ENCODE results near the gene CHRNA5.

Gene CHRNA5

GRCh38 chr15:78629031-78629715 is 63.9 kb downstream of the CHRNA5 start:
- no peak overlapping the region for H3K4me3 ChIP-seq (ENCODE audit: extremely low read depth, insufficient read depth, low read length, poor library complexity, severe bottlenecking)
- 94 to 96% methylated on average over 24 to 29 of the region's 29 CpGs for WGBS, 2 experiments (ENCODE audit: insufficient coverage in 2 of 2)
- no peak overlapping the region for H3K27ac ChIP-seq (ENCODE audit: low read depth, low read length, severe bottlenecking)
- H3K36me3 ChIP-seq (ENCODE audit: control insufficient read depth, insufficient read depth, low read length) = no peaks in the 10 kb centered on the region
- no peaks in the 10 kb centered on the region for H3K4me1 ChIP-seq (ENCODE audit: control insufficient read depth, insufficient read depth, low read length, poor library complexity, severe bottlenecking)
- peaks cover 8% of the 10 kb centered on the region for H3K9me3 ChIP-seq (ENCODE audit: control insufficient read depth, low read length)

GRCh38 chr15:78629716-78630065 is 64.4 kb downstream of the CHRNA5 start:
- no peak overlapping the region for H3K27ac ChIP-seq (ENCODE audit: low read depth, low read length, severe bottlenecking)
- no peak overlapping the region for H3K4me3 ChIP-seq (ENCODE audit: extremely low read depth, insufficient read depth, low read length, poor library complexity, severe bottlenecking)
- peaks cover 8% of the 10 kb centered on the region for H3K9me3 ChIP-seq (ENCODE audit: control insufficient read depth, low read length)
- no peaks in the 10 kb centered on the region for H3K4me1 ChIP-seq (ENCODE audit: control insufficient read depth, insufficient read depth, low read length, poor library complexity, severe bottlenecking)
- WGBS, 2 experiments (ENCODE audit: insufficient coverage in 2 of 2) = 89 to 91% methylated on average over 11 to 12 of the region's 12 CpGs
- no peaks in the 10 kb centered on the region for H3K36me3 ChIP-seq (ENCODE audit: control insufficient read depth, insufficient read depth, low read length)

DNA sequence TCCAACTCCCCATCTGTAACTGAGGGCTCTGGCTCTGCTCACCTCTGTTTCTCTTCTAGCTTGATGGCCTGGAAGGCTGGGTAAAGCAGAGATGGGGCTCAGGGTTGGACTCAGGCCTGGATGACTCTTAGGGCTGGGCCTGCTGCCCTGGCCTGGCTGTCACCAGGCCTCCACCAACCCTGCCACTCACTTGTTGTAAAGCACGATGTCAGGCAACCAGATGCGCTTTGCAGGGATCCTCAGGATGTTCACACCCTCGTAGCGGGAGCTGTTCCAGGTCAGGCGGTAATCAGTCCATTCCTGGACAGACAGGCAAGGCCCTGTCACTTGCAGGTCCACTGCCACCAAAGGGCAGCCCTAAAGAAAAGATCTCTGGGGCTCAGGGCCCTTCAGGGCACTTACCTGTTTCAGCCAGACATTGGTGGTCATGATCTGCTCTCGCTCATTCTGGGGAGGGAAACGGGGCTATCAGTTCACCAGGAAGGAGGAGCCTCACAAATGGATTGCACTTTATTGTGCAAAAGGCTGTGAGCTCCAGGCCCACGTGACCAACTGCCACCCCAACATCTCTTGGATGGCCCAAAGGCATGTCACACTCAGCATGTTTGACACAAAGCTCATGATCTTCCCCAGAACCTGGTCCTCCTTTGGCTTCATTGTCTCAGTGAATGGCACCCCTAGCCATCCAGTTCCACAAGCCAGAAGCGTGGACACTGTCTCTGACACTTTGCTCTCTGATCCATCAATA is 65.7 kb downstream of the CHRNA5 start:
- H3K4me1 ChIP-seq (ENCODE audit: control insufficient read depth, insufficient read depth, low read length, poor library complexity, severe bottlenecking) = no peaks in the 10 kb centered on the region
- 78 to 87% methylated on average over 8 to 9 of the region's 9 CpGs for WGBS, 2 experiments (ENCODE audit: insufficient coverage in 2 of 2)
- H3K4me3 ChIP-seq (ENCODE audit: extremely low read depth, insufficient read depth, low read length, poor library complexity, severe bottlenecking) = no peak overlapping the region
- peaks cover 8% of the 10 kb centered on the region for H3K9me3 ChIP-seq (ENCODE audit: control insufficient read depth, low read length)
- no peak overlapping the region for H3K27ac ChIP-seq (ENCODE audit: low read depth, low read length, severe bottlenecking)
- no peaks in the 10 kb centered on the region for H3K36me3 ChIP-seq (ENCODE audit: control insufficient read depth, insufficient read depth, low read length)

GRCh38 chr15:78633348-78633747 is 68.0 kb downstream of the CHRNA5 start:
- H3K4me1 ChIP-seq (ENCODE audit: control insufficient read depth, insufficient read depth, low read length, poor library complexity, severe bottlenecking) = no peaks in the 10 kb centered on the region
- H3K27ac ChIP-seq (ENCODE audit: low read depth, low read length, severe bottlenecking) = no peak overlapping the region
- H3K36me3 ChIP-seq (ENCODE audit: control insufficient read depth, insufficient read depth, low read length) = no peaks in the 10 kb centered on the region
- H3K9me3 ChIP-seq (ENCODE audit: control insufficient read depth, low read length) = peaks cover 8% of the 10 kb centered on the region
- whole genome bisulfite sequencing, 2 experiments (ENCODE audit: insufficient coverage in 2 of 2) = 100% methylated on average over 1 of the region's 2 CpGs; no CpG with 5 or more reads in 1 of the 2 experiments
- H3K4me3 ChIP-seq (ENCODE audit: extremely low read depth, insufficient read depth, low read length, poor library complexity, severe bottlenecking) = no peak overlapping the region

DNA sequence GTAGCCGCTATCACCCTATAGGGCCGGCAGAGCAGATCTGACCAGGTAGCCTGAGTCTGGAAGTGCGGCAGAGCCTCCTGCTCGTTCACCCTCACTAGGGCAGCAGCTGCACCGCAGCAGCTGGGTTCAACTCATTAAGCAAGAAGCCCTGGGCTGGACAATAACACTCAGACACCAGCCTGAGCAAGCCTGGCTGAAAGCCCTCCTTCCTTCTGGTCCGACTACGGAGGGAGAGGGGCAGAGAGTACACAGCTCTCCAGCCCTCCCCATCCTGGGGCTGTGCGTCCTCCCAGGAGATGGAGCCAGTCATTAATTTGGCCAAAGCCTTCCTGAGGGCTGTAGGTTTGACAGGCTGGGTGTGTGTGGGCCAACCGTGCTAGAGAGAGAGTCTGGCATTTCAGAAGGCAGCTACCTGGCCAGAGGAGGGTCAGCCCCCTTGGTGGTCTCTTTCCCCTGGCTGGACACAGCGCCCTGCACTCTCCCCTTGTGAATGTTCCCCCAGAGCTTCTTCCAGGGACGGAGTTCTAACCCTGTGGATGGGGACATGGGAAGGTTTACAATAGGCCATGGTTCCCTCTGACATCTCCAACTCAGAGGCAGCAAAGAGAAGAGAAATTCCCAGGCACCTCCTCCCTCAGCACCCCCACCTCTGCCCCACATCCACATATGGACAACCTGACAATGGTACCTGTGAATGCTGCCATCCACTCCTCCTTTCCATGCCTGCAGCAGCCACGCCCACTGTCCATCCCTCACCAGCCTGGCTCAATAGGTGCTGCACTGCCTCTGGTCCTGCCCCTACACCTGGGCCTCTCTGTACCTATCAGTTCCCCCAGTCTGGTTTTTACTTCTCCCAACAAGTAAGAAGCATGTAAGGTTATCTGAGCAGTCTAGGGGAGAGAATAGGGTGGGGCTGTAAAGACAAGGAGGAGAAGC is 69.2 kb downstream of the CHRNA5 start:
- Histone ChIP-seq H3K36me3 (ENCODE audit: control insufficient read depth, insufficient read depth, low read length) (no peaks in the 10 kb centered on the region), H3K27ac (ENCODE audit: low read depth, low read length, severe bottlenecking) (no peak overlapping the region), H3K4me3 (ENCODE audit: extremely low read depth, insufficient read depth, low read length, poor library complexity, severe bottlenecking) (no peak overlapping the region), H3K9me3 (ENCODE audit: control insufficient read depth, low read length) (peaks cover 8% of the 10 kb centered on the region), H3K4me1 (ENCODE audit: control insufficient read depth, insufficient read depth, low read length, poor library complexity, severe bottlenecking) (no peaks in the 10 kb centered on the region)
- WGBS, 2 experiments (ENCODE audit: insufficient coverage in 2 of 2) = 86 to 95% methylated on average over 8 to 9 of the region's 12 CpGs

DNA sequence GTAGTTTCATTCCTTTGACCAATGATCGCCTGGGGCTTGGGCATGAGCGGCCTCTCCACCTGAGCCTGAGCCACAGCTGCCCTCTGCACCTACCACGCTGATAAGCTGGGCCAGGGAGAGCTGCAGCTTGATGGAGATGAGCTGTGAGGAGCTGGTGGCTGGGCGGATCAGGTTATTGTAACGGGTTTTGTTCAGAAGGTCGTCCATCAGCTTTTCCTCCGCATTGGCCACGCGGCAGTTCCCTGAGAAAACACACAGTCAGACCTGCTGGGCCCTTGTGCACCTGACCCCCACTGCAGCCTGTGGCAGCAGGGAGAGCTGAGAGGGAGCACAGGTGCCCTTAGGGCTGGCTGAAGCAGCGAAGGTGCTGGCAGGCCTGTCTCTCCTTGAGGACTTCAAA is 70.0 kb downstream of the CHRNA5 start:
- Histone ChIP-seq H3K36me3 (ENCODE audit: control insufficient read depth, insufficient read depth, low read length) (no peaks in the 10 kb centered on the region), H3K27ac (ENCODE audit: low read depth, low read length, severe bottlenecking) (no peak overlapping the region), H3K9me3 (ENCODE audit: control insufficient read depth, low read length) (peaks cover 8% of the 10 kb centered on the region), H3K4me1 (ENCODE audit: control insufficient read depth, insufficient read depth, low read length, poor library complexity, severe bottlenecking) (no peaks in the 10 kb centered on the region), H3K4me3 (ENCODE audit: extremely low read depth, insufficient read depth, low read length, poor library complexity, severe bottlenecking) (no peak overlapping the region)
- WGBS, 2 experiments (ENCODE audit: insufficient coverage in 2 of 2) = 86 to 88% methylated on average over 9 to 10 of the region's 10 CpGs

DNA sequence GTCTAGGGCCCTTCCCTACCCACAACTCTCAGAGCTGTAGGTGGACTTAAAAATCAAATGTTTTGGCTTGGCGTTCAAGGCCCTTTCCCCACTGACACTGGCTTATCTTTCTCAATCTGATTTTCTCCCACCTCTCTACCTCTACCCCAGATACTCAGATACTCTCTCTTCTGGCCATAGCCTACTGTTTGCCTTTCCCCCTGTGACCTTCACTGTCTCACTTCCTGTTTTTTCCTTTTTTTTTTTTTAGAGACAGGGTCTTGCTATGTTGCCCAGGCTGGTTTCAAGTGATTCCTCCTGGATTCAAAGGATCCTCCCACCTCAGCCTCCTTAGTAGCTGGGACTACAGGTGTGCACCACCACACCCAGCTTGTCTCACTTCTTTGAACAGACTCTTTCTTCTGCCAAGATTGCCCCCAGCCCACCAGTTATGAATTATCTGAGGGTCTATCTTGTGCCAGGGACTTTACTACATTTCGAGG is 71.1 kb downstream of the CHRNA5 start:
- 66 to 89% methylated on average over 2 of the region's 2 CpGs for WGBS, 2 experiments (ENCODE audit: insufficient coverage in 2 of 2)
- H3K4me3 ChIP-seq (ENCODE audit: extremely low read depth, insufficient read depth, low read length, poor library complexity, severe bottlenecking) = no peak overlapping the region
- peaks cover 8% of the 10 kb centered on the region for H3K9me3 ChIP-seq (ENCODE audit: control insufficient read depth, low read length)
- no peaks in the 10 kb centered on the region for H3K36me3 ChIP-seq (ENCODE audit: control insufficient read depth, insufficient read depth, low read length)
- no peak overlapping the region for H3K27ac ChIP-seq (ENCODE audit: low read depth, low read length, severe bottlenecking)
- peaks cover 4% of the 10 kb centered on the region for H3K4me1 ChIP-seq (ENCODE audit: control insufficient read depth, insufficient read depth, low read length, poor library complexity, severe bottlenecking)

GRCh38 chr15:78637776-78638435 is 72.6 kb downstream of the CHRNA5 start:
- Histone ChIP-seq H3K27ac (ENCODE audit: low read depth, low read length, severe bottlenecking) (no peak overlapping the region), H3K36me3 (ENCODE audit: control insufficient read depth, insufficient read depth, low read length) (no peaks in the 10 kb centered on the region)
- WGBS, 2 experiments (ENCODE audit: insufficient coverage in 2 of 2) = 72 to 73% methylated on average over 2 to 3 of the region's 4 CpGs

DNA sequence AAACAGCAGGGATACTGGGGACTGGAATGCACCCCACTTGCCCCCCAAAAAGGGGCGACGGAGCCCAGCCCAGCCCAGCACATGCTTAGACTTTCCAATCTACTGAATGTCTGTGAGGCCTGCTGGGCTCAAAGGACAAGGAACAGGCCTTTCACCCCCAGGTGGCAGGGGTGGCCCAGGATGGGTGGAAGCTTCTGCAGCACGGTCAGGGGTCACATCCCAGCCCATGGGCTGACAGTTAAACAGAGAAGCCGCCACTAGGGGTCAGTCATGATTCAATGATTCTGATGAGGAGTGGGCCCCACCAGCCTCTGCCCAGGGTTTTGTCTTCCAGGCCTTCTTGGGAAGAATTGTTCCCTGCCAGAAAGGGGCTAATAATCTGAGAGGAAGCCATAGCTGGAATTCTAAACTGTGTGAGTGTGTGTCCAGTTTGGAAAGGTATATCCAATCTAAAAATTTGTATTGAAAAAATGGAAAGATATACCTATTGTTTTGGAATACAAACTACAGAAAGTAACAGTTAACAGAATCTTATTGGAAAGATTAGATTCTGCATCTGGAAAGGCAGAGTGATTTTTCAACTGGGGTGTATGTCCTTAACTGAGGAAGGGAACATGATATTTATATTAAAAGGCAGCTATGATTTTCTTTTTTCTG is 73.5 kb downstream of the CHRNA5 start:
- no peaks in the 10 kb centered on the region for H3K36me3 ChIP-seq (ENCODE audit: control insufficient read depth, insufficient read depth, low read length)
- no peaks in the 10 kb centered on the region for H3K9me3 ChIP-seq (ENCODE audit: control insufficient read depth, low read length)
- peaks cover 4% of the 10 kb centered on the region for H3K4me1 ChIP-seq (ENCODE audit: control insufficient read depth, insufficient read depth, low read length, poor library complexity, severe bottlenecking)
- WGBS, 2 experiments (ENCODE audit: insufficient coverage in 2 of 2) = 0 to 53% methylated on average over 1 to 4 of the region's 4 CpGs
- H3K4me3 ChIP-seq (ENCODE audit: extremely low read depth, insufficient read depth, low read length, poor library complexity, severe bottlenecking) = no peak overlapping the region
- no peak overlapping the region for H3K27ac ChIP-seq (ENCODE audit: low read depth, low read length, severe bottlenecking)

More at GRCh38 chr15:78637776-78638435, 72.6 kb downstream of the CHRNA5 start:
- Histone ChIP-seq H3K4me3 (ENCODE audit: extremely low read depth, insufficient read depth, low read length, poor library complexity, severe bottlenecking) (no peak overlapping the region), H3K4me1 (ENCODE audit: control insufficient read depth, insufficient read depth, low read length, poor library complexity, severe bottlenecking) (peaks cover 4% of the 10 kb centered on the region), H3K9me3 (ENCODE audit: control insufficient read depth, low read length) (peaks cover 7% of the 10 kb centered on the region)
